DND-41 (cell line): ENCODE data around the gene ZGPAT.

ENCODE experiments used
- ATAC-seq: fragments of 200-7000 bp; cut with Tn5 transposase; 3 replicates; pipeline ENCODE4 v1.9.1; 2021; ENCODE audit warnings: low read depth; ENCODE audit not compliant: insufficient read depth
- DNase-seq: peaks from one replicate; pipeline ENCODE4 v3.0.0-alpha.2; 2020
- H2AFZ ChIP-seq: 2 replicates; pipeline ENCODE4 v1.6.0; 2012; ENCODE audit warnings: low read depth, low read length
- H3K27ac ChIP-seq: 2 replicates; pipeline ENCODE4 v1.5.1; 2012; ENCODE audit warnings: low read length, inconsistent platforms
- H3K27me3 ChIP-seq: fragments of 200-600 bp; sonication (generic); 2 replicates; pipeline ENCODE4 v1.6.0; 2012; ENCODE audit warnings: low read length, mild to moderate bottlenecking, inconsistent platforms; ENCODE audit not compliant: insufficient read depth, poor library complexity
- H3K36me3 ChIP-seq: 2 replicates; pipeline ENCODE4 v1.5.1; 2012; ENCODE audit warnings: low read length, inconsistent platforms; ENCODE audit not compliant: insufficient read depth
- H3K4me1 ChIP-seq: 2 replicates; pipeline ENCODE4 v1.5.1; 2012; ENCODE audit warnings: mild to moderate bottlenecking, low read length; ENCODE audit not compliant: insufficient read depth
- H3K4me2 ChIP-seq: 2 replicates; pipeline ENCODE4 v1.6.0; 2012; ENCODE audit warnings: mild to moderate bottlenecking, moderate library complexity, low read length, inconsistent platforms; ENCODE audit not compliant: insufficient read depth
- H3K4me3 ChIP-seq, 2 experiments: fragments of 200-600 bp in 1 of 2; shearing (Covaris generic) in 1 of 2; 2 replicates each; pipeline ENCODE4 v1.5.1; 2012 to 2016; ENCODE audit warnings: inconsistent platforms in 2 of 2, low read length in 2 of 2, mild to moderate bottlenecking in 2 of 2, low read depth in 1 of 2, moderate library complexity in 1 of 2
- H3K79me2 ChIP-seq: 2 replicates; pipeline ENCODE4 v1.6.0; 2012; ENCODE audit warnings: low read length, inconsistent platforms; ENCODE audit not compliant: insufficient read depth
- H3K9ac ChIP-seq: 2 replicates; pipeline ENCODE4 v1.6.0; 2012; ENCODE audit warnings: low read depth, mild to moderate bottlenecking, inconsistent platforms, low read length, moderate library complexity
- H3K9me3 ChIP-seq: 2 replicates; pipeline ENCODE4 v1.5.1; 2012; ENCODE audit warnings: low read length, moderate library complexity, mild to moderate bottlenecking, inconsistent platforms; ENCODE audit not compliant: insufficient read depth, severe bottlenecking
- H4K20me1 ChIP-seq: 2 replicates; pipeline ENCODE4 v1.6.0; 2012; ENCODE audit warnings: low read length; ENCODE audit not compliant: insufficient read depth
- EZH2 ChIP-seq: IDR thresholded peaks from 3 replicates; pipeline ENCODE4 v1.6.1; 2012; ENCODE audit warnings: borderline replicate concordance, low read depth, mild to moderate bottlenecking, moderate library complexity, low read length, inconsistent platforms; ENCODE audit not compliant: severe bottlenecking
- TF ChIP-seq, protein P1 (sequence below): IDR thresholded peaks from 2 replicates; pipeline ENCODE4 v1.5.1; 2012; ENCODE audit warnings: borderline replicate concordance, low read length, moderate library complexity, mild to moderate bottlenecking; ENCODE audit not compliant: poor library complexity, severe bottlenecking; ENCODE audit errors: extremely low read depth

Gene ZGPAT

GRCh38 chr20:63733579-63734081 lies 25.8 kb downstream of the ZGPAT start:
- Histone ChIP-seq H3K4me3 (no peak overlapping the region), H3K4me1 (peaks cover 31% of the 10 kb centered on the region), H4K20me1 (peaks cover 57% of the 10 kb centered on the region), H3K27me3 (no peaks in the 10 kb centered on the region), H3K9ac (no peak overlapping the region), H3K4me2 (no peak overlapping the region), H3K79me2 (peaks cover 44% of the 10 kb centered on the region), H2AFZ (no peak overlapping the region), H3K27ac (no peak overlapping the region; the same call in 1 of the 2 replicates), H3K9me3 (no peaks in the 10 kb centered on the region), H3K36me3 (peaks cover 85% of the 10 kb centered on the region)
- TF ChIP-seq, protein P1, sequence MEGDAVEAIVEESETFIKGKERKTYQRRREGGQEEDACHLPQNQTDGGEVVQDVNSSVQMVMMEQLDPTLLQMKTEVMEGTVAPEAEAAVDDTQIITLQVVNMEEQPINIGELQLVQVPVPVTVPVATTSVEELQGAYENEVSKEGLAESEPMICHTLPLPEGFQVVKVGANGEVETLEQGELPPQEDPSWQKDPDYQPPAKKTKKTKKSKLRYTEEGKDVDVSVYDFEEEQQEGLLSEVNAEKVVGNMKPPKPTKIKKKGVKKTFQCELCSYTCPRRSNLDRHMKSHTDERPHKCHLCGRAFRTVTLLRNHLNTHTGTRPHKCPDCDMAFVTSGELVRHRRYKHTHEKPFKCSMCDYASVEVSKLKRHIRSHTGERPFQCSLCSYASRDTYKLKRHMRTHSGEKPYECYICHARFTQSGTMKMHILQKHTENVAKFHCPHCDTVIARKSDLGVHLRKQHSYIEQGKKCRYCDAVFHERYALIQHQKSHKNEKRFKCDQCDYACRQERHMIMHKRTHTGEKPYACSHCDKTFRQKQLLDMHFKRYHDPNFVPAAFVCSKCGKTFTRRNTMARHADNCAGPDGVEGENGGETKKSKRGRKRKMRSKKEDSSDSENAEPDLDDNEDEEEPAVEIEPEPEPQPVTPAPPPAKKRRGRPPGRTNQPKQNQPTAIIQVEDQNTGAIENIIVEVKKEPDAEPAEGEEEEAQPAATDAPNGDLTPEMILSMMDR: no peak
- no peak for TF ChIP-seq EZH2
- DNase-seq: no peak
- no peak for ATAC-seq

DNA sequence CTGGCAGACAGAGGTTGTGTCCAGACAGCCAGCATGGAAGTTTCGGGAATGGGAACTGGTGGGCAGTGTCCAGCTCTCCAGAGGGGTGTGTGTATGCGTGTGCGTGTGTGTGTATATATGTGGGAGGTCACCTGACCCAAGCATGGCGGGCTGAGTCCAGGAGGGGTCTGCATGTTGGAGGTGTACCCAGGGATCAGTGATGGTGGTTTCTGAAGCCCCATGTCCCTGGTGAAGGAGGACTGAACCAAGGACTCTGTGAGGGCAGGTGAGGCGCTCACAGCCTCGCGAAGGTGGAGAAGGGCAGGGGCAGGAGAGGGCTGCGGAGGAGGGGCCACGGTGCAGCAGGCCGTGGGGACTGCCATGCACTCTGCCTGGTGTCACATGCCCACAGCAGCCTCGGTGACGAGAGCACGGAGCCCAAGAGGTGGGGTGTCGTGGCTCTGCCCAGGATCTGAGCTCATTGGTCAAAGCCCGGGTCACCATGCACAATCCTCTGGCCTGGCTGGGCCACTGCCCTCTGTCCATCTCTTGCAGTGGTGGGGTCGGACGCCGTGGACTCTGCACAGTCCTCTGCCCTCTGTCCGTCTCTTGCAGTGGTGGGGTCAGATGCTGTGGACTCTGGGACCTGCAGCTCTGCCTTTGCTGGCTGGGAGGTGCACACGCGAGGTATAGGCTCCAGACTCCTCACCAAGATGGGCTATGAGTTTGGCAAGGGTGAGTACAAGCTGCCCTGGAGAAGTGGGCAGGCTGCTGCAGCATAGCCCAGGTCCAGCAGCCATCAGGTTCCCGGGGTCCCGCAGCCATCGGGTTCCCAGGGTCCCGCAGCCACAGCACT lies 26.5 kb downstream of the ZGPAT start:
- H3K4me1 ChIP-seq: peaks cover 27% of the 10 kb centered on the region
- H3K27ac ChIP-seq: no peak overlapping the region
- H3K36me3 ChIP-seq: peaks cover 85% of the 10 kb centered on the region
- H3K4me2 ChIP-seq: no peak overlapping the region
- no peak overlapping the region for H3K4me3 ChIP-seq
- DNase-seq (no peak), ATAC-seq (no peak)
- no peaks in the 10 kb centered on the region for H3K9me3 ChIP-seq
- H3K9ac ChIP-seq: no peak overlapping the region
- no peak overlapping the region for H2AFZ ChIP-seq
- H3K79me2 ChIP-seq: peaks cover 39% of the 10 kb centered on the region
- H3K27me3 ChIP-seq: no peaks in the 10 kb centered on the region
- H4K20me1 ChIP-seq: peaks cover 59% of the 10 kb centered on the region
- TF ChIP-seq, protein P1: no peak
- TF ChIP-seq EZH2: no peak

- peaks cover 31% of the 10 kb centered on the region for H3K79me2 ChIP-seq
- TF ChIP-seq EZH2: no peak
- TF ChIP-seq, protein P1: no peak
- no peak overlapping the region for H3K9ac ChIP-seq
- H3K4me2 ChIP-seq: no peak overlapping the region
- H3K4me3 ChIP-seq: no peak overlapping the region
- ATAC-seq: no peak
- H4K20me1 ChIP-seq: peaks cover 58% of the 10 kb centered on the region
- H3K4me1 ChIP-seq: peaks cover 19% of the 10 kb centered on the region
- no peaks in the 10 kb centered on the region for H3K27me3 ChIP-seq
- no peak overlapping the region for H2AFZ ChIP-seq
- H3K27ac ChIP-seq: no peak overlapping the region
- no peaks in the 10 kb centered on the region for H3K9me3 ChIP-seq
- no peak for DNase-seq
- peaks cover 77% of the 10 kb centered on the region for H3K36me3 ChIP-seq
These were observed 27.4 kb downstream of the ZGPAT start for GRCh38 chr20:63734946-63735858.
